SK-N-SH (cell line): ENCODE measurements around the gene PDHB.

Experiments
- EP300 ChIP-seq, 2 experiments: IDR thresholded peaks; 2 replicates each; pipeline versions ENCODE4 v1.4.0 to v1.6.1; 2012; ENCODE audit warnings: borderline replicate concordance in 1 of 2, low read depth in 1 of 2, low read length in 1 of 2
- POLR2AphosphoS5 ChIP-seq: IDR thresholded peaks from 2 replicates; pipeline ENCODE4 v1.6.1; 2012; ENCODE audit warnings: low read depth, low read length
- TAF1 ChIP-seq: IDR thresholded peaks from 2 replicates; pipeline ENCODE4 v1.6.1; 2012; ENCODE audit warnings: low read depth, mild to moderate bottlenecking, low read length, moderate library complexity, borderline replicate concordance
- TCF12 ChIP-seq: IDR thresholded peaks from 2 replicates; pipeline ENCODE4 v1.4.0; 2012
- ZBTB33 ChIP-seq: IDR thresholded peaks from 2 replicates; pipeline ENCODE4 v1.4.0; 2012; ENCODE audit warnings: low read depth, borderline replicate concordance
- TF ChIP-seq, protein P1 (sequence below): fragments of 200-600 bp; sonication (generic); IDR thresholded peaks from 2 replicates; pipeline ENCODE4 v1.6.1; 2017; ENCODE audit warnings: antibody characterized with exemption, mild to moderate bottlenecking, moderate library complexity
- TF ChIP-seq, protein P2 (sequence below): IDR thresholded peaks from 2 replicates; pipeline ENCODE4 v1.6.1; 2012; ENCODE audit warnings: mild to moderate bottlenecking, low read depth, low read length, moderate library complexity

- no peak for TF ChIP-seq EP300 (IDR thresholded peaks at IDR 0.05; ENCODE audit: borderline replicate concordance in 1 of 2, low read depth in 1 of 2, low read length in 1 of 2)
- TF ChIP-seq POLR2AphosphoS5: no peak
- no peak for TF ChIP-seq TCF12
- TF ChIP-seq, protein P1, sequence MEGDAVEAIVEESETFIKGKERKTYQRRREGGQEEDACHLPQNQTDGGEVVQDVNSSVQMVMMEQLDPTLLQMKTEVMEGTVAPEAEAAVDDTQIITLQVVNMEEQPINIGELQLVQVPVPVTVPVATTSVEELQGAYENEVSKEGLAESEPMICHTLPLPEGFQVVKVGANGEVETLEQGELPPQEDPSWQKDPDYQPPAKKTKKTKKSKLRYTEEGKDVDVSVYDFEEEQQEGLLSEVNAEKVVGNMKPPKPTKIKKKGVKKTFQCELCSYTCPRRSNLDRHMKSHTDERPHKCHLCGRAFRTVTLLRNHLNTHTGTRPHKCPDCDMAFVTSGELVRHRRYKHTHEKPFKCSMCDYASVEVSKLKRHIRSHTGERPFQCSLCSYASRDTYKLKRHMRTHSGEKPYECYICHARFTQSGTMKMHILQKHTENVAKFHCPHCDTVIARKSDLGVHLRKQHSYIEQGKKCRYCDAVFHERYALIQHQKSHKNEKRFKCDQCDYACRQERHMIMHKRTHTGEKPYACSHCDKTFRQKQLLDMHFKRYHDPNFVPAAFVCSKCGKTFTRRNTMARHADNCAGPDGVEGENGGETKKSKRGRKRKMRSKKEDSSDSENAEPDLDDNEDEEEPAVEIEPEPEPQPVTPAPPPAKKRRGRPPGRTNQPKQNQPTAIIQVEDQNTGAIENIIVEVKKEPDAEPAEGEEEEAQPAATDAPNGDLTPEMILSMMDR: no peak
- TF ChIP-seq TAF1: no peak
- TF ChIP-seq, protein P2, sequence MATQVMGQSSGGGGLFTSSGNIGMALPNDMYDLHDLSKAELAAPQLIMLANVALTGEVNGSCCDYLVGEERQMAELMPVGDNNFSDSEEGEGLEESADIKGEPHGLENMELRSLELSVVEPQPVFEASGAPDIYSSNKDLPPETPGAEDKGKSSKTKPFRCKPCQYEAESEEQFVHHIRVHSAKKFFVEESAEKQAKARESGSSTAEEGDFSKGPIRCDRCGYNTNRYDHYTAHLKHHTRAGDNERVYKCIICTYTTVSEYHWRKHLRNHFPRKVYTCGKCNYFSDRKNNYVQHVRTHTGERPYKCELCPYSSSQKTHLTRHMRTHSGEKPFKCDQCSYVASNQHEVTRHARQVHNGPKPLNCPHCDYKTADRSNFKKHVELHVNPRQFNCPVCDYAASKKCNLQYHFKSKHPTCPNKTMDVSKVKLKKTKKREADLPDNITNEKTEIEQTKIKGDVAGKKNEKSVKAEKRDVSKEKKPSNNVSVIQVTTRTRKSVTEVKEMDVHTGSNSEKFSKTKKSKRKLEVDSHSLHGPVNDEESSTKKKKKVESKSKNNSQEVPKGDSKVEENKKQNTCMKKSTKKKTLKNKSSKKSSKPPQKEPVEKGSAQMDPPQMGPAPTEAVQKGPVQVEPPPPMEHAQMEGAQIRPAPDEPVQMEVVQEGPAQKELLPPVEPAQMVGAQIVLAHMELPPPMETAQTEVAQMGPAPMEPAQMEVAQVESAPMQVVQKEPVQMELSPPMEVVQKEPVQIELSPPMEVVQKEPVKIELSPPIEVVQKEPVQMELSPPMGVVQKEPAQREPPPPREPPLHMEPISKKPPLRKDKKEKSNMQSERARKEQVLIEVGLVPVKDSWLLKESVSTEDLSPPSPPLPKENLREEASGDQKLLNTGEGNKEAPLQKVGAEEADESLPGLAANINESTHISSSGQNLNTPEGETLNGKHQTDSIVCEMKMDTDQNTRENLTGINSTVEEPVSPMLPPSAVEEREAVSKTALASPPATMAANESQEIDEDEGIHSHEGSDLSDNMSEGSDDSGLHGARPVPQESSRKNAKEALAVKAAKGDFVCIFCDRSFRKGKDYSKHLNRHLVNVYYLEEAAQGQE: no peak
- TF ChIP-seq ZBTB33: no peak
These were observed 50.2 kb downstream of the PDHB start for GRCh38 chr3:58383476-58383875.
